Measurements from ENCODE around the gene PEX3.

DNA sequence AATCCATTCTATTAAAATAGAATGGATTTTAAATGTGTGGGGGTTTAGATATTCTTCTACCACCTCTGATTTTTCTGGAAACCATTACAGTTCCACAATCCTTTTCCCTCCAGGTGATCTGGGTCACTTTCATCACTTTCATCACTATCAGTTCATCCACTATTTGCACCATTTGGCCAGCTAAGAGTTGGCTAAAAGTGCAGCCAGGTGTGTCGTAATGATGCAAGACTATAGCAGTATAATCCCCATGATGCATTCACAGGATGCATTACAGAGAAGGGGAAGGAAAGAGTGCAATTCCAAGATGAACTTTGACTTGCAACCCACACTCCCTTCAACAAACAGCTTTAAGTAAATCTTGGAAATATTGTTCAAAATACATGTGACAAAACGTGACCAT is 56.0 kb downstream of the PEX3 start:
- TF ChIP-seq, protein P1, sequence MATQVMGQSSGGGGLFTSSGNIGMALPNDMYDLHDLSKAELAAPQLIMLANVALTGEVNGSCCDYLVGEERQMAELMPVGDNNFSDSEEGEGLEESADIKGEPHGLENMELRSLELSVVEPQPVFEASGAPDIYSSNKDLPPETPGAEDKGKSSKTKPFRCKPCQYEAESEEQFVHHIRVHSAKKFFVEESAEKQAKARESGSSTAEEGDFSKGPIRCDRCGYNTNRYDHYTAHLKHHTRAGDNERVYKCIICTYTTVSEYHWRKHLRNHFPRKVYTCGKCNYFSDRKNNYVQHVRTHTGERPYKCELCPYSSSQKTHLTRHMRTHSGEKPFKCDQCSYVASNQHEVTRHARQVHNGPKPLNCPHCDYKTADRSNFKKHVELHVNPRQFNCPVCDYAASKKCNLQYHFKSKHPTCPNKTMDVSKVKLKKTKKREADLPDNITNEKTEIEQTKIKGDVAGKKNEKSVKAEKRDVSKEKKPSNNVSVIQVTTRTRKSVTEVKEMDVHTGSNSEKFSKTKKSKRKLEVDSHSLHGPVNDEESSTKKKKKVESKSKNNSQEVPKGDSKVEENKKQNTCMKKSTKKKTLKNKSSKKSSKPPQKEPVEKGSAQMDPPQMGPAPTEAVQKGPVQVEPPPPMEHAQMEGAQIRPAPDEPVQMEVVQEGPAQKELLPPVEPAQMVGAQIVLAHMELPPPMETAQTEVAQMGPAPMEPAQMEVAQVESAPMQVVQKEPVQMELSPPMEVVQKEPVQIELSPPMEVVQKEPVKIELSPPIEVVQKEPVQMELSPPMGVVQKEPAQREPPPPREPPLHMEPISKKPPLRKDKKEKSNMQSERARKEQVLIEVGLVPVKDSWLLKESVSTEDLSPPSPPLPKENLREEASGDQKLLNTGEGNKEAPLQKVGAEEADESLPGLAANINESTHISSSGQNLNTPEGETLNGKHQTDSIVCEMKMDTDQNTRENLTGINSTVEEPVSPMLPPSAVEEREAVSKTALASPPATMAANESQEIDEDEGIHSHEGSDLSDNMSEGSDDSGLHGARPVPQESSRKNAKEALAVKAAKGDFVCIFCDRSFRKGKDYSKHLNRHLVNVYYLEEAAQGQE (IDR thresholded peaks at IDR 0.05; ENCODE audit: insufficient read depth in 1 of 2, low read depth in 2 of 2, low read length in 2 of 2) = no peak
- TF ChIP-seq POLR2AphosphoS5 (IDR thresholded peaks at IDR 0.05; ENCODE audit: low read depth, low read length) = no peak
